ENCODE measurements around the gene KIAA0040.
A peak's percentile ranks its signal among the peaks of the same experiment; 100 is the strongest.

Gene KIAA0040

DNA sequence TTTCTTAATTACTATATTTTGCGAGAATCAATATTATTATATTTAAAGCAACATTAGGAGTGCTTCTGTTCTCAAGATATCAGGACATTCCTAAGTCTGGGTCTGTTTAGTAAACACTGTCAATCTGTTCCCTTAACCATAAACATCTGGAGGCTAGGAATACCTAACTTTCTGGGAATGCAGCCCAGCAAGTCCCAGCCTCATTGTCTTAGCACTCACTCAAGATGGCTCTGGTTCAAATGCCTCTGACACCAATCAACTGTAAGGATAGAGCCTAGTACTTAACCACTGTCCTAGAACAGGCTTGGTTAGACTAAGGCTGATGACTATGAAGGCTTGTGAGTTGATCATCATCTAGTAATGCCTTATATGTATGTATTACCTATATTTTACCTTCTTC is 63.4 kb downstream of the KIAA0040 start:
- no peaks in the 10 kb centered on the region for H3K36me3 ChIP-seq (ENCODE audit: insufficient read depth, insufficient read length, low read length)
- peak; percentile 32 for DNase-seq (ENCODE audit: low read depth, low spot score)
- H3K9me3 ChIP-seq (ENCODE audit: insufficient read depth, low read length): no peaks in the 10 kb centered on the region
- peaks cover 4% of the 10 kb centered on the region for H3K4me1 ChIP-seq (ENCODE audit: insufficient read depth, insufficient read length)
- TF ChIP-seq ZNF274 (IDR thresholded peaks at IDR 0.05; ENCODE audit: low read depth, low read length) (no peak), YY1 (IDR thresholded peaks at IDR 0.05; ENCODE audit: insufficient read depth, insufficient read length) (no peak), SUZ12 (IDR thresholded peaks at IDR 0.05; ENCODE audit: extremely low read depth, insufficient read depth, insufficient read length) (no peak)
- no peak overlapping the region for H3K4me3 ChIP-seq (ENCODE audit: insufficient read length, low read depth)
- no peaks in the 10 kb centered on the region for H3K27me3 ChIP-seq (ENCODE audit: insufficient read depth, insufficient read length)
- H3K9ac ChIP-seq (ENCODE audit: insufficient read length, low read depth): no peak overlapping the region

DNA sequence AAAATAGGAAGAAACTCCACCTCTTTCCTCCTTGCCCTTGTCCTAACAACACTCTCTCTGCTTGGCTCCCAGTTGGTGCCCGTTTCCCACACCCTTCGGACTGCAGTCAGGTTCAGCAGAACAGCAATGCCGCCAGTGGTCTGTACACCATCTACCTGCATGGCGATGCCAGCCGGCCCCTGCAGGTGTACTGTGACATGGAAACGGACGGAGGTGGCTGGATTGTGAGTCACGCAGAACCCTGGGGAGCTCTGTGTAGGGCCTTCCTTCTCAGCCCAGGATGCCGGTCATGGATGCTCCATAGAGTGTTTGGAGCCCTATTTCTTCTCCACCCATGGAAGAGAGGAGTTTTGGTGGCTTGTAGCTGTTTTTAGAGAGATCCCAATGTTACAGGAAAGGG is 64.1 kb downstream of the KIAA0040 start:
- DNase-seq (ENCODE audit: low read depth, low spot score): no peak
- H3K36me3 ChIP-seq (ENCODE audit: insufficient read depth, insufficient read length, low read length): no peaks in the 10 kb centered on the region
- H3K4me3 ChIP-seq (ENCODE audit: insufficient read length, low read depth): no peak overlapping the region
- H3K9me3 ChIP-seq (ENCODE audit: insufficient read depth, low read length): no peaks in the 10 kb centered on the region
- H3K4me1 ChIP-seq (ENCODE audit: insufficient read depth, insufficient read length): peaks cover 4% of the 10 kb centered on the region
- no peak for TF ChIP-seq SUZ12 (IDR thresholded peaks at IDR 0.05; ENCODE audit: extremely low read depth, insufficient read depth, insufficient read length)
- TF ChIP-seq ZNF274 (IDR thresholded peaks at IDR 0.05; ENCODE audit: low read depth, low read length): no peak
- no peak for TF ChIP-seq YY1 (IDR thresholded peaks at IDR 0.05; ENCODE audit: insufficient read depth, insufficient read length)
- H3K27me3 ChIP-seq (ENCODE audit: insufficient read depth, insufficient read length): no peaks in the 10 kb centered on the region
- no peak overlapping the region for H3K9ac ChIP-seq (ENCODE audit: insufficient read length, low read depth)

DNA sequence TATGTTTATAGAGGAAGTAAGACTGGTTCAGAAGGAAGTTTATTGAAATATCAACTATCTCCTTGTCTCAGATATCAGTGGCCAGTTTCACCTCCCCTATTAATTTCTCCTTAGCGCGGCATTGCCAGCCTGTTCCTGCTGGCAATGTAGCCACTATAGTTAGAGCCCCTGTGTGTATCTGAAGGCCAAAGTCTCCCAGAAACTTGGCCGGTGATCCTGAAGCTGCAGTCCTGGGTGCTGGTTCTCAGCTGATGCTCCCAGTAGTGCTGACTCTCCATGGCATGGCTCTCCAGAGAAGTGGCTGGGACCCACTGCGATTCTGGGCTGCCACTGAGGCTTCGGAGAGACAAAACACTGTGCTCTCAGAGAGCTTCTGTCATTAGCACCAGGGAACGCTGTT is 65.0 kb downstream of the KIAA0040 start:
- TF ChIP-seq SUZ12 (IDR thresholded peaks at IDR 0.05; ENCODE audit: extremely low read depth, insufficient read depth, insufficient read length) (no peak), YY1 (IDR thresholded peaks at IDR 0.05; ENCODE audit: insufficient read depth, insufficient read length) (no peak), ZNF274 (IDR thresholded peaks at IDR 0.05; ENCODE audit: low read depth, low read length) (no peak)
- no peak for DNase-seq (ENCODE audit: low read depth, low spot score)
- Histone ChIP-seq H3K9me3 (ENCODE audit: insufficient read depth, low read length) (no peaks in the 10 kb centered on the region), H3K27me3 (ENCODE audit: insufficient read depth, insufficient read length) (no peaks in the 10 kb centered on the region), H3K4me1 (ENCODE audit: insufficient read depth, insufficient read length) (peaks cover 4% of the 10 kb centered on the region), H3K4me3 (ENCODE audit: insufficient read length, low read depth) (no peak overlapping the region), H3K36me3 (ENCODE audit: insufficient read depth, insufficient read length, low read length) (no peaks in the 10 kb centered on the region), H3K9ac (ENCODE audit: insufficient read length, low read depth) (no peak overlapping the region)

DNA sequence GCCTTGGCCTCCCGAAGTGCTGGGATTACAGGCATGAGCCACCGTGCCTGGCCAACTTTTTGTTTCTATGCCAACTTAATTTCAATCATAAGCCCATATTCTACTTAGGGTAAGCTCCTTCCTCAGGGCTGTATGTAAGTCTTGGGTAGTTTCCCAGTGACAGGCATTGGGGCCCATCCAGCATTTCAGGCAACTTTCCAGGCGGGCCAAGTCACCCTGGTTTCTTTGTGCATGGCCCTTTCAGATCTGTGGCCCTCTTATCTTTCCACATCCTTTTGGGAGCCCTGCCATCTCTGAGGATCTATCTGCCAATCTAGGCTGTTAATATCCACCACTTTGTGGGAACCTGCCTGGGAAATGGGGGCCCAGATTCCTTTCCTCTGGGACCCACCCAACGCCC is 66.2 kb downstream of the KIAA0040 start:
- Histone ChIP-seq H3K9ac (ENCODE audit: insufficient read length, low read depth) (no peak overlapping the region), H3K27me3 (ENCODE audit: insufficient read depth, insufficient read length) (no peaks in the 10 kb centered on the region), H3K4me3 (ENCODE audit: insufficient read length, low read depth) (no peak overlapping the region), H3K9me3 (ENCODE audit: insufficient read depth, low read length) (no peaks in the 10 kb centered on the region), H3K36me3 (ENCODE audit: insufficient read depth, insufficient read length, low read length) (no peaks in the 10 kb centered on the region), H3K4me1 (ENCODE audit: insufficient read depth, insufficient read length) (peaks cover 4% of the 10 kb centered on the region)
- no peak for TF ChIP-seq ZNF274 (IDR thresholded peaks at IDR 0.05; ENCODE audit: low read depth, low read length)
- no peak for TF ChIP-seq SUZ12 (IDR thresholded peaks at IDR 0.05; ENCODE audit: extremely low read depth, insufficient read depth, insufficient read length)
- TF ChIP-seq YY1 (IDR thresholded peaks at IDR 0.05; ENCODE audit: insufficient read depth, insufficient read length): no peak
- DNase-seq (ENCODE audit: low read depth, low spot score): no peak

DNA sequence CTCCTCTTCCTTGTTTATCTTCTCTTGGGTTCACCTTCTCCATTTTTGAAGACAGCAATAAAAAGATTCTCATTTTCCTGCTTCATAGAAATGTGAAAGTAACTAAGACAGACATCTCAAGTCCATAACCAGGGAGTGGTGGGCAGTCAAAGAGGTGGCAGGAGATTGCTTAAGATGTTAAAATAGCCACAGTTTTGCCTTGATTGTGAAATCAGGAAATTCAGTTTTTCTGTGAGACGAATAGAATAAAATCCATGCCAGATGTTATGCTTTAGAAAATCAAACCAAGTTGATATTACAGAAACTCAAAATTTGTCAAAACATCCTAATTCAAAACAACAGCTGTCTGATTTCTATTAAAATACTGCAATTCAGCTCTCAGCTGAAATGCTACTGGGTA is 67.7 kb downstream of the KIAA0040 start:
- Histone ChIP-seq H3K4me1 (ENCODE audit: insufficient read depth, insufficient read length) (peaks cover 2% of the 10 kb centered on the region), H3K36me3 (ENCODE audit: insufficient read depth, insufficient read length, low read length) (no peaks in the 10 kb centered on the region), H3K9me3 (ENCODE audit: insufficient read depth, low read length) (no peaks in the 10 kb centered on the region), H3K4me3 (ENCODE audit: insufficient read length, low read depth) (no peak overlapping the region), H3K27me3 (ENCODE audit: insufficient read depth, insufficient read length) (no peaks in the 10 kb centered on the region), H3K9ac (ENCODE audit: insufficient read length, low read depth) (no peak overlapping the region)
- TF ChIP-seq YY1 (IDR thresholded peaks at IDR 0.05; ENCODE audit: insufficient read depth, insufficient read length) (no peak), SUZ12 (IDR thresholded peaks at IDR 0.05; ENCODE audit: extremely low read depth, insufficient read depth, insufficient read length) (no peak), ZNF274 (IDR thresholded peaks at IDR 0.05; ENCODE audit: low read depth, low read length) (no peak)
- DNase-seq (ENCODE audit: low read depth, low spot score): no peak

DNA sequence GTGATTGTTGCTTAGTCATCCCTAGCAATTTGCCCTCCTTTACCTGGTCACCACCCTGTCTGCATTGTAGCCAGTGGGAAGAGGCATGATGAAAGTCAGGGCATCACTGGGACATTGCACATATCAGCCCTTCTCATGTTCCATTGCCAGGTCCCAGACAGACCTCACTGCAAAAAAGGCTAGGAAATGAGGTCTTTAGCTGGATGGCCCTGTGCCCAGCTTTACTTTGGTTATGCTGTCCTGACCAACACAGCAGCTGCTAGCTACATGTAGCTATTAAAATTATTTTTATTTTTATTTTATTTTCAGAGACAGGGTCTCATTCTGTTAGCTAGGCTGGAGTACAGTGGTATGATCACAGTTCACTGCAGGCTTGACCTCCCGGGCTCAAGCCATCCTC is 72.1 kb downstream of the KIAA0040 start:
- no peak overlapping the region for H3K9ac ChIP-seq (ENCODE audit: insufficient read length, low read depth)

DNA sequence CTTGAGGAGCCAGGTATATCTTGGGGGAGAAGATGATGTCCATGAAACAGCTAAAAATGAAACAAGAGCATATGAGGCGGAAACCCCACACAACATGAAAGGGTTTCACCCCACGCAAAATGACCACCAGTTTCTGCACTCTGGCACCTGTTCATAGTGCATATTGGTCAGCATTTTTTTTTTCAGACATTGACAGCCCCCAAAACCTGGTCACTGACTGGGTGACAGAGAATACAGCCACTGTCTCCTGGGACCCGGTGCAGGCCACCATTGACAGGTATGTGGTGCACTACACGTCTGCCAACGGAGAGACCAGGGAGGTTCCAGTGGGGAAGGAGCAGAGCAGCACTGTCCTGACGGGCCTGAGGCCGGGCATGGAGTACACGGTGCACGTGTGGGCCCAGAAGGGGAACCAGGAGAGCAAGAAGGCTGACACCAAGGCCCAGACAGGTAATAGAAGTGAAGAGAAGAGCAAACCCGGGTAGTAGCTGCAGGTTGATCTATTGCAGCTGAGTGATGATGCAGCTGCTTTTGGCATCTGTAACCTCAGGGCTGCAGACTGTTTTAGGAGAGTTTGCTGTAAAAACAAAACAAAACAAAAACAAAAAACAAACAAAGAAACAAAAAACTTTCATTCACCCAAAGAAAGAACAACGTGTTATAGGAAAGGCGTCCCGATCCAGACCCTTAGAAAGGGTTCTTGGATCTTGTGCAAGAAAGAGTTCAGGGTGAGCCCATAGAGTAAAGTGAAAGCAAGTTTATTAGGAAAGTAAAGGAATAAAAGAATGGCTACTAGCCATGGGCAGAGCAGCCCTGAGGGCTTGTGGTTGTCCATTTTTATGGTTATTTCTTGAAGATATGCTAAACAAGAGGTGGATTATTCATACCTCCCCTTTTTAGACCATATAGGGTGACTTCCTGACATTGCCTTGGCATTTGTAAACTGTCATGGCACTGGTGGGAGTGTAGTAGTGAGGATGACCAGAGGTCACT is 73.9 kb downstream of the KIAA0040 start:
- no peaks in the 10 kb centered on the region for H3K4me1 ChIP-seq (ENCODE audit: insufficient read depth, insufficient read length)
- H3K9ac ChIP-seq (ENCODE audit: insufficient read length, low read depth): no peak overlapping the region
- H3K9me3 ChIP-seq (ENCODE audit: insufficient read depth, low read length): no peaks in the 10 kb centered on the region; the same call in 1 of the 2 replicates
- TF ChIP-seq SUZ12 (IDR thresholded peaks at IDR 0.05; ENCODE audit: extremely low read depth, insufficient read depth, insufficient read length) (no peak), YY1 (IDR thresholded peaks at IDR 0.05; ENCODE audit: insufficient read depth, insufficient read length) (no peak)
- no peaks in the 10 kb centered on the region for H3K27me3 ChIP-seq (ENCODE audit: insufficient read depth, insufficient read length)
- H3K36me3 ChIP-seq (ENCODE audit: insufficient read depth, insufficient read length, low read length): no peaks in the 10 kb centered on the region
- H3K4me3 ChIP-seq (ENCODE audit: insufficient read length, low read depth): no peak overlapping the region
- DNase-seq (ENCODE audit: low read depth, low spot score): no peak

More for the DNA sequence above, 72.1 kb downstream of the KIAA0040 start:
- TF ChIP-seq SUZ12 (IDR thresholded peaks at IDR 0.05; ENCODE audit: extremely low read depth, insufficient read depth, insufficient read length) (no peak), ZNF274 (IDR thresholded peaks at IDR 0.05; ENCODE audit: low read depth, low read length) (no peak), YY1 (IDR thresholded peaks at IDR 0.05; ENCODE audit: insufficient read depth, insufficient read length) (no peak)
- no peaks in the 10 kb centered on the region for H3K36me3 ChIP-seq (ENCODE audit: insufficient read depth, insufficient read length, low read length)
- H3K27me3 ChIP-seq (ENCODE audit: insufficient read depth, insufficient read length): no peaks in the 10 kb centered on the region
- no peak overlapping the region for H3K4me3 ChIP-seq (ENCODE audit: insufficient read length, low read depth)
- no peaks in the 10 kb centered on the region for H3K9me3 ChIP-seq (ENCODE audit: insufficient read depth, low read length)
- H3K4me1 ChIP-seq (ENCODE audit: insufficient read depth, insufficient read length): no peaks in the 10 kb centered on the region
- no peak for DNase-seq (ENCODE audit: low read depth, low spot score)
